Measurements from ENCODE around the gene MTCL3.

MTCL3 gene

DNA sequence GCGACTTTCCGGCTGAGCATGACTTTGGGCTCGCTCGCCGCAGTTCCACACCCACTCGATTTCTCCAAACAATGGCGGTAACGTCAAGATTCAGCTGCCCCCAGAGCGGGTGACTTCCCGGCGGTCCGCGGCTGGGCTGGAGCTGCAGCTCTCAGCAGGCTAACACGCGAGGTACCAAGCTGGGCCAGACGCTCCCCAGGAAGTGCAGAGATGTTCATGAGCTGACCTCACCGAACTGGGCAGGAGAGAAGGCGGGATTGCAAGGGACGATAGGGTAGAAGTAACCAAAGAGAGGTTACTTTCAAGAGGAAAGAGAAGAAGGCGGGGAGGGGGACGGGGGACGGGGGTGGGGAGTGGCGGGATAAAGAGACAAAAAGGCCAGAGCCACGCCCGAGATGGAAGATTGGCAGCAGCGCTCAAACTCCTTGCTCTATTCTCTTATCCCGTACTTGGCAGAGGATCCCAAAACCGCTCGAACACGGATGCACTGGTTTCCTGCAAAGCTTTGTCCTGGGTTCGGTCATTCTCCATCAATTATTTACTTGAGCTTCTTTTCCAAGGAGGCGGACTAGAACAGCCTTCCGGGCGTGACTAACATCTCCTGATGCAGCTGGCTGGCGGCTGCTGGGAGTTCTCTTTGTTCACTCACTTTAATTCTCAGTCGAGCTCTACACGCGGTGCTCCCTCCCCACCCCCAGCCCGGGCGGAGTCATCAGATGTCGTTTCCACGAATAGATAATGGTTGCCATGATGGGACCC, at the start of gene MTCL3:
MTCL3 (minus strand) TSS at position 626 of the 759 bp plus-strand sequence.
- ATAC-seq: no peak
- intact Hi-C loops (cut with micrococcal nuclease; ENCODE audit: unreplicated experiment): no loop called here
- no peaks in the 10 kb centered on the region; the same call in 1 of the 2 replicates for H3K4me1 ChIP-seq (ENCODE audit: control insufficient read depth, insufficient read depth, low read length)
- no TSS peak for BruUV-seq (replicated peaks)
- no peak for TF ChIP-seq TCF7L2 (IDR thresholded peaks at IDR 0.05; ENCODE audit: low read depth, low read length)
- TF ChIP-seq, protein P1, sequence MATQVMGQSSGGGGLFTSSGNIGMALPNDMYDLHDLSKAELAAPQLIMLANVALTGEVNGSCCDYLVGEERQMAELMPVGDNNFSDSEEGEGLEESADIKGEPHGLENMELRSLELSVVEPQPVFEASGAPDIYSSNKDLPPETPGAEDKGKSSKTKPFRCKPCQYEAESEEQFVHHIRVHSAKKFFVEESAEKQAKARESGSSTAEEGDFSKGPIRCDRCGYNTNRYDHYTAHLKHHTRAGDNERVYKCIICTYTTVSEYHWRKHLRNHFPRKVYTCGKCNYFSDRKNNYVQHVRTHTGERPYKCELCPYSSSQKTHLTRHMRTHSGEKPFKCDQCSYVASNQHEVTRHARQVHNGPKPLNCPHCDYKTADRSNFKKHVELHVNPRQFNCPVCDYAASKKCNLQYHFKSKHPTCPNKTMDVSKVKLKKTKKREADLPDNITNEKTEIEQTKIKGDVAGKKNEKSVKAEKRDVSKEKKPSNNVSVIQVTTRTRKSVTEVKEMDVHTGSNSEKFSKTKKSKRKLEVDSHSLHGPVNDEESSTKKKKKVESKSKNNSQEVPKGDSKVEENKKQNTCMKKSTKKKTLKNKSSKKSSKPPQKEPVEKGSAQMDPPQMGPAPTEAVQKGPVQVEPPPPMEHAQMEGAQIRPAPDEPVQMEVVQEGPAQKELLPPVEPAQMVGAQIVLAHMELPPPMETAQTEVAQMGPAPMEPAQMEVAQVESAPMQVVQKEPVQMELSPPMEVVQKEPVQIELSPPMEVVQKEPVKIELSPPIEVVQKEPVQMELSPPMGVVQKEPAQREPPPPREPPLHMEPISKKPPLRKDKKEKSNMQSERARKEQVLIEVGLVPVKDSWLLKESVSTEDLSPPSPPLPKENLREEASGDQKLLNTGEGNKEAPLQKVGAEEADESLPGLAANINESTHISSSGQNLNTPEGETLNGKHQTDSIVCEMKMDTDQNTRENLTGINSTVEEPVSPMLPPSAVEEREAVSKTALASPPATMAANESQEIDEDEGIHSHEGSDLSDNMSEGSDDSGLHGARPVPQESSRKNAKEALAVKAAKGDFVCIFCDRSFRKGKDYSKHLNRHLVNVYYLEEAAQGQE (IDR thresholded peaks at IDR 0.05; ENCODE audit: insufficient read depth in 1 of 2, low read depth in 2 of 2, low read length in 1 of 2): no peak
- TF ChIP-seq SIN3A (IDR thresholded peaks at IDR 0.05; ENCODE audit: borderline replicate concordance, insufficient read depth, low read depth, low read length): no peak
- no peak for TF ChIP-seq POLR2AphosphoS5 (IDR thresholded peaks at IDR 0.05; ENCODE audit: low read depth, low read length)
- TF ChIP-seq, protein P2, sequence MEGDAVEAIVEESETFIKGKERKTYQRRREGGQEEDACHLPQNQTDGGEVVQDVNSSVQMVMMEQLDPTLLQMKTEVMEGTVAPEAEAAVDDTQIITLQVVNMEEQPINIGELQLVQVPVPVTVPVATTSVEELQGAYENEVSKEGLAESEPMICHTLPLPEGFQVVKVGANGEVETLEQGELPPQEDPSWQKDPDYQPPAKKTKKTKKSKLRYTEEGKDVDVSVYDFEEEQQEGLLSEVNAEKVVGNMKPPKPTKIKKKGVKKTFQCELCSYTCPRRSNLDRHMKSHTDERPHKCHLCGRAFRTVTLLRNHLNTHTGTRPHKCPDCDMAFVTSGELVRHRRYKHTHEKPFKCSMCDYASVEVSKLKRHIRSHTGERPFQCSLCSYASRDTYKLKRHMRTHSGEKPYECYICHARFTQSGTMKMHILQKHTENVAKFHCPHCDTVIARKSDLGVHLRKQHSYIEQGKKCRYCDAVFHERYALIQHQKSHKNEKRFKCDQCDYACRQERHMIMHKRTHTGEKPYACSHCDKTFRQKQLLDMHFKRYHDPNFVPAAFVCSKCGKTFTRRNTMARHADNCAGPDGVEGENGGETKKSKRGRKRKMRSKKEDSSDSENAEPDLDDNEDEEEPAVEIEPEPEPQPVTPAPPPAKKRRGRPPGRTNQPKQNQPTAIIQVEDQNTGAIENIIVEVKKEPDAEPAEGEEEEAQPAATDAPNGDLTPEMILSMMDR (IDR thresholded peaks at IDR 0.05): no peak
- H3K27ac ChIP-seq (ENCODE audit: low read length): no peak within 1 kb of the TSS
- no peak for DNase-seq (ENCODE audit: low read depth, low spot score)
- H3K9me3 ChIP-seq (ENCODE audit: control insufficient read depth, insufficient read depth, low read depth, low read length): no peaks in the 10 kb centered on the region
- peak within 1 kb of the TSS; percentile 20 to 26; a peak in 2 of 4 replicates for H3K4me3 ChIP-seq (ENCODE audit: low read depth in 2 of 2, low read length in 2 of 2)
- in situ Hi-C loops (cut with HindIII; ENCODE audit: low pct_unique_long_range_greater_than_20kb, low sequenced_read_pairs): no loop called here
- POLR2A ChIA-PET: no interaction called here
- CTCF ChIA-PET: interaction anchor here (1.0 kb wide), 1 partner anchor 19 kb away, joined by 3 read pairs; no protein-coding TSS in a partner anchor
- H3K36me3 ChIP-seq (ENCODE audit: control insufficient read depth, insufficient read depth, low read length): no peaks in the 10 kb centered on the region
- peaks cover 17% of the 10 kb centered on the region for H3K27me3 ChIP-seq (ENCODE audit: control insufficient read depth, insufficient read depth, low read length)

DNA sequence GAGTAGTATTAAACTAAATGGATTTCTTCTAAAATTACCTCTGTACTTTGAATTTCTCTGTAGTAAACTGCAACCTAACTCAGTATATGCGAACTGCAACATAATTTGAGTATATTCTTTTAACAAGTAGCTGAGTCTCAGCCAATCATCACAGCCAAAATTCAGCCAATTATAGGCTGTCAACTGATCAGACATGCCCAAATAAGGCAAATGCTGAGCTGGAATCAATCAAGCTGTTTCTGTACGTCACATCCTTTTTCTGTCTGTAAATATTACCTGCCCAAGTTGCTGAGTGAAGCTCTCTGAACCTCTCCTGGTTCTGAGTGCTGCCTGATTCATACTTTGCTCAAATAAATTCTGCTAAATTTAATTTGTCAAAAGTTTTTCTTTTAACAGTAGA, 48.3 kb upstream of the MTCL3 start:
- Histone ChIP-seq H3K27ac (ENCODE audit: low read length) (no peak overlapping the region), H3K9me3 (ENCODE audit: control insufficient read depth, insufficient read depth, low read depth, low read length) (no peaks in the 10 kb centered on the region), H3K36me3 (ENCODE audit: control insufficient read depth, insufficient read depth, low read length) (no peaks in the 10 kb centered on the region), H3K27me3 (ENCODE audit: control insufficient read depth, insufficient read depth, low read length) (no peaks in the 10 kb centered on the region; the same call in 1 of the 2 replicates), H3K4me3 (ENCODE audit: low read depth in 2 of 2, low read length in 2 of 2) (no peak overlapping the region), H3K4me1 (ENCODE audit: control insufficient read depth, insufficient read depth, low read length) (no peaks in the 10 kb centered on the region)
- CTCF ChIA-PET: no interaction called here
- intact Hi-C loops (cut with micrococcal nuclease; ENCODE audit: unreplicated experiment) (no loop called here), in situ Hi-C loops (cut with HindIII; ENCODE audit: low pct_unique_long_range_greater_than_20kb, low sequenced_read_pairs) (no loop called here)
- no TSS peak for BruUV-seq (replicated peaks)
- no peak for DNase-seq (ENCODE audit: low read depth, low spot score)
- no peak for ATAC-seq
- POLR2A ChIA-PET: no interaction called here
- TF ChIP-seq SIN3A (IDR thresholded peaks at IDR 0.05; ENCODE audit: borderline replicate concordance, insufficient read depth, low read depth, low read length): no peak
- TF ChIP-seq TCF7L2 (IDR thresholded peaks at IDR 0.05; ENCODE audit: low read depth, low read length): no peak
- TF ChIP-seq, protein P1 (IDR thresholded peaks at IDR 0.05; ENCODE audit: insufficient read depth in 1 of 2, low read depth in 2 of 2, low read length in 1 of 2): no peak
- TF ChIP-seq, protein P2 (IDR thresholded peaks at IDR 0.05): no peak
- TF ChIP-seq POLR2AphosphoS5 (IDR thresholded peaks at IDR 0.05; ENCODE audit: low read depth, low read length): no peak
